DND-41 (cell line): ENCODE measurements around the gene TBCB.

ENCODE experiments used
- ATAC-seq: fragments of 200-7000 bp; cut with Tn5 transposase; 3 replicates; pipeline ENCODE4 v1.9.1; 2021; ENCODE audit warnings: low read depth; ENCODE audit not compliant: insufficient read depth
- DNase-seq: peaks from one replicate; pipeline ENCODE4 v3.0.0-alpha.2; 2020
- H2AFZ ChIP-seq: 2 replicates; pipeline ENCODE4 v1.6.0; 2012; ENCODE audit warnings: low read depth, low read length
- H3K27ac ChIP-seq: 2 replicates; pipeline ENCODE4 v1.5.1; 2012; ENCODE audit warnings: low read length, inconsistent platforms
- H3K27me3 ChIP-seq: fragments of 200-600 bp; sonication (generic); 2 replicates; pipeline ENCODE4 v1.6.0; 2012; ENCODE audit warnings: low read length, mild to moderate bottlenecking, inconsistent platforms; ENCODE audit not compliant: insufficient read depth, poor library complexity
- H3K36me3 ChIP-seq: 2 replicates; pipeline ENCODE4 v1.5.1; 2012; ENCODE audit warnings: low read length, inconsistent platforms; ENCODE audit not compliant: insufficient read depth
- H3K4me1 ChIP-seq: 2 replicates; pipeline ENCODE4 v1.5.1; 2012; ENCODE audit warnings: mild to moderate bottlenecking, low read length; ENCODE audit not compliant: insufficient read depth
- H3K4me2 ChIP-seq: 2 replicates; pipeline ENCODE4 v1.6.0; 2012; ENCODE audit warnings: mild to moderate bottlenecking, moderate library complexity, low read length, inconsistent platforms; ENCODE audit not compliant: insufficient read depth
- H3K4me3 ChIP-seq, 2 experiments: fragments of 200-600 bp in 1 of 2; shearing (Covaris generic) in 1 of 2; 2 replicates each; pipeline ENCODE4 v1.5.1; 2012 to 2016; ENCODE audit warnings: inconsistent platforms in 2 of 2, low read length in 2 of 2, mild to moderate bottlenecking in 2 of 2, low read depth in 1 of 2, moderate library complexity in 1 of 2
- H3K79me2 ChIP-seq: 2 replicates; pipeline ENCODE4 v1.6.0; 2012; ENCODE audit warnings: low read length, inconsistent platforms; ENCODE audit not compliant: insufficient read depth
- H3K9ac ChIP-seq: 2 replicates; pipeline ENCODE4 v1.6.0; 2012; ENCODE audit warnings: low read depth, mild to moderate bottlenecking, inconsistent platforms, low read length, moderate library complexity
- H3K9me3 ChIP-seq: 2 replicates; pipeline ENCODE4 v1.5.1; 2012; ENCODE audit warnings: low read length, moderate library complexity, mild to moderate bottlenecking, inconsistent platforms; ENCODE audit not compliant: insufficient read depth, severe bottlenecking
- H4K20me1 ChIP-seq: 2 replicates; pipeline ENCODE4 v1.6.0; 2012; ENCODE audit warnings: low read length; ENCODE audit not compliant: insufficient read depth
- EZH2 ChIP-seq: IDR thresholded peaks from 3 replicates; pipeline ENCODE4 v1.6.1; 2012; ENCODE audit warnings: borderline replicate concordance, low read depth, mild to moderate bottlenecking, moderate library complexity, low read length, inconsistent platforms; ENCODE audit not compliant: severe bottlenecking
- TF ChIP-seq, protein P1 (sequence below): IDR thresholded peaks from 2 replicates; pipeline ENCODE4 v1.5.1; 2012; ENCODE audit warnings: borderline replicate concordance, low read length, moderate library complexity, mild to moderate bottlenecking; ENCODE audit not compliant: poor library complexity, severe bottlenecking; ENCODE audit errors: extremely low read depth

TBCB gene

DNA sequence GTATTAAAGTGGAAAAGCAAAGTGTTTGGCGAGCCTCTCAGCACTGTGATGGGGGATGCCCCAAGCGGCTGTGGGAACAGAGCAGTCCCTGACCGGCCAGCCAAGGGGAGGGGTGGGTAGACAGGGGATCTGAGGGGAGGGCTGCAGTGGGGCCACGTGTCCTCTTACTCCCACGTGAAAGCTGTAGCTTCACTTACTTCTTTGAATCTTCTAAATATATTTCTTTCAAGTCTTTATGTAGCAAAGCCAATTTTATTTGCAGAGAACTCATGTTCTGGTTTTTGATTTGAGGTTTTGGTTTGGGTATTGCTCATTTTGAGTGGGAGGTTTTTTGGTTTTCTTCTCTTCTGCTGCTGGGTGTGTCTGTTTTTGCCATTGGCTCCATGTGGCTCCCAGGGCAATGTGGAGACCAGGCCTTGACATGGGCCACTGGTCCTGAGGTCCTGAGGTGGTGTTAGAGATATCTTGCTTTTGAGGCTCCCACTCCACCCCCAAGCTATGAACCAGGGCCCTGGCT is 22.1 kb upstream of the TBCB start:
- Histone ChIP-seq H3K36me3 (peaks cover 95% of the 10 kb centered on the region), H3K27me3 (no peaks in the 10 kb centered on the region), H3K4me2 (no peak overlapping the region), H3K27ac (no peak overlapping the region), H3K4me3 (no peak overlapping the region), H4K20me1 (peaks cover 13% of the 10 kb centered on the region), H3K4me1 (no peaks in the 10 kb centered on the region), H2AFZ (no peak overlapping the region), H3K9ac (no peak overlapping the region), H3K79me2 (no peaks in the 10 kb centered on the region), H3K9me3 (no peaks in the 10 kb centered on the region)
- DNase-seq (no peak), ATAC-seq (no peak)
- no peak for TF ChIP-seq EZH2

DNA sequence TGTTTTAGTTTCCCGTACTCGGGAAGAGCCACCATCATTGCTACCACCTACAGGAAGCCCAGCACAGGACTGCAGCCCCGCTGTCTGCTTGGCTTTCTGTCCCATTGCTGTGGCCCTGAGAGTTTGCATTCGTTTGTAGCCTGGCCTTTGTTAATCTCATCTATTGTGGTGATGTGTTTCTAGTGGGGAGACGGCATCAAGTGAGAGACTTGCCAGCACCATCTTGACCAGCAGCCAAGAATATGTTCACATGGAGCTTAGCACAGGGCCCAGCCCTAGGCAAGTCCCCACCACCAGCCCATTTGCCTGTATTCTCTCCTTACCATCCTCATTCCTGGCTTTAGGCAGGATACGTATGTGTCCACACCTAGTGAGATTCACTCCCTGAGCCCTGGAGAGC is 21.6 kb upstream of the TBCB start:
- H3K36me3 ChIP-seq = peaks cover 95% of the 10 kb centered on the region
- no peak overlapping the region for H3K4me3 ChIP-seq
- H3K9me3 ChIP-seq = no peaks in the 10 kb centered on the region
- ATAC-seq (no peak), DNase-seq (no peak)
- H3K9ac ChIP-seq = no peak overlapping the region
- H2AFZ ChIP-seq = no peak overlapping the region
- TF ChIP-seq, protein P1, sequence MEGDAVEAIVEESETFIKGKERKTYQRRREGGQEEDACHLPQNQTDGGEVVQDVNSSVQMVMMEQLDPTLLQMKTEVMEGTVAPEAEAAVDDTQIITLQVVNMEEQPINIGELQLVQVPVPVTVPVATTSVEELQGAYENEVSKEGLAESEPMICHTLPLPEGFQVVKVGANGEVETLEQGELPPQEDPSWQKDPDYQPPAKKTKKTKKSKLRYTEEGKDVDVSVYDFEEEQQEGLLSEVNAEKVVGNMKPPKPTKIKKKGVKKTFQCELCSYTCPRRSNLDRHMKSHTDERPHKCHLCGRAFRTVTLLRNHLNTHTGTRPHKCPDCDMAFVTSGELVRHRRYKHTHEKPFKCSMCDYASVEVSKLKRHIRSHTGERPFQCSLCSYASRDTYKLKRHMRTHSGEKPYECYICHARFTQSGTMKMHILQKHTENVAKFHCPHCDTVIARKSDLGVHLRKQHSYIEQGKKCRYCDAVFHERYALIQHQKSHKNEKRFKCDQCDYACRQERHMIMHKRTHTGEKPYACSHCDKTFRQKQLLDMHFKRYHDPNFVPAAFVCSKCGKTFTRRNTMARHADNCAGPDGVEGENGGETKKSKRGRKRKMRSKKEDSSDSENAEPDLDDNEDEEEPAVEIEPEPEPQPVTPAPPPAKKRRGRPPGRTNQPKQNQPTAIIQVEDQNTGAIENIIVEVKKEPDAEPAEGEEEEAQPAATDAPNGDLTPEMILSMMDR = no peak
- TF ChIP-seq EZH2 = no peak
- no peaks in the 10 kb centered on the region for H3K27me3 ChIP-seq
- H3K79me2 ChIP-seq = no peaks in the 10 kb centered on the region
- no peaks in the 10 kb centered on the region for H3K4me1 ChIP-seq
- H3K4me2 ChIP-seq = no peak overlapping the region
- H4K20me1 ChIP-seq = peaks cover 8% of the 10 kb centered on the region
- no peak overlapping the region for H3K27ac ChIP-seq

DNA sequence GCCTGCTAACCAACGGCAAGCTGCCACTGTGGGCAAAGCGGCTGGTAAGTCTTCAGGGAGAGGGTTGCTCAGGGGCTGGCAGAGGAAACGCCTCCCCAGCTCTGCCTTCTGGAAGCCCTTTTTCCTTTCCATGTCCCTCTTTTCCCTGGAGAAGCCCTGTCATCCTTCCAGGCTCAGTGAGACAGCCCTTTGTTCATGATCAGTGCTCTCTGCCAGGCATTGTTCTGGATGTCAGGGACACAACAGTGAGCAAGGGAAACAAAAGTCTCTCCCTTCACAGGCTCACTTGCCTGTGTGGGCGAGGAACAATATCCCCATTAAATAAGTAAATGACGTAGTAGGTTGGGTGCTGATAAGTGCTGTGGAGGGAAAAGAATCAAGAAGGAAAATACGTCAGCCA is 18.2 kb upstream of the TBCB start:
- Histone ChIP-seq H3K27ac (no peak overlapping the region), H3K4me1 (no peaks in the 10 kb centered on the region), H3K36me3 (peaks cover 94% of the 10 kb centered on the region), H3K27me3 (no peaks in the 10 kb centered on the region), H3K79me2 (no peaks in the 10 kb centered on the region), H3K4me2 (no peak overlapping the region), H2AFZ (no peak overlapping the region), H3K9me3 (no peaks in the 10 kb centered on the region), H4K20me1 (peaks cover 13% of the 10 kb centered on the region; the same call in 1 of the 2 replicates), H3K9ac (no peak overlapping the region), H3K4me3 (no peak overlapping the region)
- DNase-seq (no peak), ATAC-seq (no peak)
- TF ChIP-seq EZH2 = no peak
- TF ChIP-seq, protein P1 = no peak

DNA sequence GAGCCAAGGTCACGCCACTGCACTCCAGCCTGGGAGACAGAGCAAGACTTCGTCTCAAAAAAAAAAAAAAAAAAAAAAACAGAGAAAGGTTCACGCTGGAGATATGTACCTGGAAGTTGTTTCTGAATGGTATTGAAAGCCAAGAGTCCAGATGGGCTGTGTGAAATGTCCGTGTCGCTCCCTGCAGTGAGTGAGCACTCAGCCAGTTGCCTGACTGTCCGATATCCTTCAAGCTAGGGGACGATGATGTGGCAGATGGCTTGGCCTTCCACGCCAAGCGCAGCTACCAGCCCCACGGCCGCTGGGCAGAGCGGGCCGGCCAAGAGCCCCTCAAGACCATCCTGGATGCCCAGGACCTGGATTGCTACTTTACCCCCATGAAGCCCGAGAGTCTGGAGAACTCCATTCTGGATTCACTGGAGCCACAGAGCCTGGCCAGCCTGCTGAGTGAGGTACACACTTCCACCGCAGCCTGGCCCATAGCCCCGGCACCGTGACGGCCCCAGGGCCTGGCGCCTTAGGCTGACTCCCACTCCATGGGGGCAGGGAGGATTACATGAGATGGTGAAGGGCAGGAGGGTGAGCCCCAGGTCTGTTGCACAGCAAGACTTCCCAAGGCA is 16.0 kb upstream of the TBCB start:
- DNase-seq (no peak), ATAC-seq (no peak)
- Histone ChIP-seq H3K4me1 (no peaks in the 10 kb centered on the region), H3K4me2 (no peak overlapping the region), H3K36me3 (peaks cover 94% of the 10 kb centered on the region), H2AFZ (no peak overlapping the region), H3K27ac (no peak overlapping the region), H3K4me3 (no peak overlapping the region), H3K9ac (no peak overlapping the region), H3K79me2 (no peaks in the 10 kb centered on the region), H3K27me3 (no peaks in the 10 kb centered on the region), H4K20me1 (peaks cover 23% of the 10 kb centered on the region), H3K9me3 (no peaks in the 10 kb centered on the region)
- TF ChIP-seq, protein P1 = no peak
- no peak for TF ChIP-seq EZH2
